HEK293T (cell line): Measurements from ENCODE around the gene MYOZ1.
"Not testable (repeated sequence)": the region's sequence is repeated elsewhere in the genome, so short reads cannot be mapped to it uniquely, and the experiment has no call there.

Source experiments
- CTCF ChIA-PET: fragments of 350-600 bp; formaldehyde crosslinking; extraction: SDS; loops from one replicate; lab custom pipeline; 2021; ENCODE audit warnings: antibody characterized with exemption, inconsistent platforms; lab: Yijun Ruan, JAX
- POLR2A ChIA-PET: fragments of 350-600 bp; formaldehyde crosslinking; extraction: SDS; loops from one replicate; lab custom pipeline; 2020; ENCODE audit warnings: antibody characterized with exemption, inconsistent platforms; lab: Yijun Ruan, JAX
- DNase-seq: peaks from one replicate; pipeline ENCODE4 v3.0.0; 2012; ENCODE audit warnings: mixed read lengths; ENCODE audit errors: extremely low spot score
- BHLHE40 ChIP-seq: fragments of 450-650 bp; IDR thresholded peaks from 2 replicates; pipeline ENCODE4 v1.6.1; 2016; ENCODE audit warnings: mild to moderate bottlenecking, moderate library complexity, borderline replicate concordance
- FOXA1 ChIP-seq: fragments of 450-650 bp; IDR thresholded peaks from 2 replicates; pipeline ENCODE4 v1.6.1; 2016; ENCODE audit warnings: mild to moderate bottlenecking
- FOXM1 ChIP-seq: fragments of 450-650 bp; IDR thresholded peaks from 2 replicates; pipeline ENCODE4 v1.6.1; 2017; ENCODE audit warnings: mild to moderate bottlenecking, borderline replicate concordance
- LEF1 ChIP-seq: fragments of 450-650 bp; IDR thresholded peaks from 2 replicates; pipeline ENCODE4 v1.6.1; 2017; ENCODE audit warnings: mild to moderate bottlenecking, borderline replicate concordance
- NFRKB ChIP-seq: fragments of 450-650 bp; IDR thresholded peaks from 2 replicates; pipeline ENCODE4 v1.6.1; 2016; ENCODE audit warnings: mild to moderate bottlenecking, moderate library complexity
- SP1 ChIP-seq: fragments of 450-650 bp; IDR thresholded peaks from 2 replicates; pipeline ENCODE4 v1.6.1; 2017
- ZNF384 ChIP-seq: fragments of 450-650 bp; IDR thresholded peaks from 2 replicates; pipeline ENCODE4 v1.6.1; 2016

MYOZ1 gene, protein sequence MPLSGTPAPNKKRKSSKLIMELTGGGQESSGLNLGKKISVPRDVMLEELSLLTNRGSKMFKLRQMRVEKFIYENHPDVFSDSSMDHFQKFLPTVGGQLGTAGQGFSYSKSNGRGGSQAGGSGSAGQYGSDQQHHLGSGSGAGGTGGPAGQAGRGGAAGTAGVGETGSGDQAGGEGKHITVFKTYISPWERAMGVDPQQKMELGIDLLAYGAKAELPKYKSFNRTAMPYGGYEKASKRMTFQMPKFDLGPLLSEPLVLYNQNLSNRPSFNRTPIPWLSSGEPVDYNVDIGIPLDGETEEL

DNA sequence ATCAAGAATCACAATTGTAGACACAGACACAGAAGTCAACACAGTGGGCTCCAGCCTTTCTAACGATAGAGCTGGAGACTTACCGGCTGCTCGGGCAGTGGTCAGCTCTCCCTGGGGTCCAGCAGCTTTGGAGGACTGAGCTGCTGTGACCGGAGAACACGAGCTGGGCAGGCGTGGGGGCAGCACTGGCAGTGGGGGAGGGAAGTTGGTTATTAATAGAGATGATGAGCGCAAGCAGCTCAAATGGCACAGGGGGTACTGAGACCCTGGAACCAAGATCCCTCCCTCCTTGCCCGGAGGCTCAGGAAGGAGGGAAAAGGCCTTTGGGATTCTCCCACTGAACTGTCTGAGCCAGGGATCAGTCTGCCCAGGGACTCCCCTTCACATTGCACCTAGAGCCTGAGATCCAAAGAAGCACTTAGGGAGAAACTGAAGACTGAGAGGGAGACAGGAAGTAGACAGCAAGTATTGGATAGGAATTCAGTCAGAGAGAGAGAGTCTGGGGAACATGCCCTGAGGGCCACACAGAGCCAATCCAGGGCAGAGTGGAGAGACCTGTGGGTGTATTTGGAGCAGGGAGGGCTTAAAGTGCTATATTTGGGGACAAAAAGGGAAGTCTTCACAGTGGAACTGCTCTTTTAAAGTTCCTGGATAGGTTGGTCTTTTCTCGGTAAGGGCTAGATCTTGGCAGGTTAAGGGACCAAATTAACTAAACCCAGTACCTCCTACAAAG is at the start of gene MYOZ1:
Gene MYOZ1, minus strand, starts transcription at position 147 of the 733 bp plus-strand sequence. CDS start 1,457 bp downstream, outside the sequence.
- ChIA-PET POLR2A (interaction anchor here (0.8 to 0.9 kb wide), 2 partner anchors 14 to 16 kb away, joined by 3 to 4 read pairs; no protein-coding TSS in a partner anchor), CTCF (interaction anchor here (0.7 to 5.2 kb wide), 2 partner anchors 111 to 365 kb away, joined by 3 to 41 read pairs; no protein-coding TSS in a partner anchor)
- TF ChIP-seq LEF1 (no peak), NFRKB (no peak), FOXA1 (no peak), ZNF384 (no peak), BHLHE40 (no peak), FOXM1 (no peak), SP1 (no peak)
- no peak for DNase-seq

GRCh38 chr10:73690755-73691154 is 49.5 kb upstream of the MYOZ1 start:
- DNase-seq, POLR2A ChIA-PET, CTCF ChIA-PET: not testable (repeated sequence)

DNA sequence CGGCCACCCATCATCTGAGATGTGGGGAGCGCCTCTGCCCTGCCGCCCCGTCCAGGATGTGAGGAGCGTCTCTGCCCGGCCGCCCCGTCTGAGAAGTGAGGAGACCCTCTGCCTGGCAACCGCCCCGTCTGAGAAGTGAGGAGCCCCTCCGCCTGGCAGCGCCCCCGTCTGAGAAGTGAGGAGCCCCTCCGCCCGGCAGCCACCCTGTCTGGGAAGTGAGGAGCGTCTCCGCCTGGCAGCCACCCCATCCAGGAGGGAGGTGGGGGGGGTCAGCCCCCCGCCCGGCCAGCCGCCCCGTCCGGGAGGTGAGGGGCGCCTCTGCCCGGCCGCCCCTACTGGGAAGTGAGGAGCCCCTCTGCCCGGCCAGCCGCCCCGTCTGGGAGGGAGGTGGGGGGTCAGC is 48.3 kb upstream of the MYOZ1 start:
- CTCF ChIA-PET, DNase-seq, POLR2A ChIA-PET: not testable (repeated sequence)

GRCh38 chr10:73687641-73688040 is 46.4 kb upstream of the MYOZ1 start:
- CTCF ChIA-PET, POLR2A ChIA-PET, DNase-seq: not testable (repeated sequence)

- DNase-seq, POLR2A ChIA-PET, CTCF ChIA-PET: not testable (repeated sequence)
Observed at GRCh38 chr10:73674546-73674945, 33.3 kb upstream of the MYOZ1 start.

GRCh38 chr10:73668378-73668777 is 27.1 kb upstream of the MYOZ1 start:
- CTCF ChIA-PET, POLR2A ChIA-PET, DNase-seq: not testable (repeated sequence)

DNA sequence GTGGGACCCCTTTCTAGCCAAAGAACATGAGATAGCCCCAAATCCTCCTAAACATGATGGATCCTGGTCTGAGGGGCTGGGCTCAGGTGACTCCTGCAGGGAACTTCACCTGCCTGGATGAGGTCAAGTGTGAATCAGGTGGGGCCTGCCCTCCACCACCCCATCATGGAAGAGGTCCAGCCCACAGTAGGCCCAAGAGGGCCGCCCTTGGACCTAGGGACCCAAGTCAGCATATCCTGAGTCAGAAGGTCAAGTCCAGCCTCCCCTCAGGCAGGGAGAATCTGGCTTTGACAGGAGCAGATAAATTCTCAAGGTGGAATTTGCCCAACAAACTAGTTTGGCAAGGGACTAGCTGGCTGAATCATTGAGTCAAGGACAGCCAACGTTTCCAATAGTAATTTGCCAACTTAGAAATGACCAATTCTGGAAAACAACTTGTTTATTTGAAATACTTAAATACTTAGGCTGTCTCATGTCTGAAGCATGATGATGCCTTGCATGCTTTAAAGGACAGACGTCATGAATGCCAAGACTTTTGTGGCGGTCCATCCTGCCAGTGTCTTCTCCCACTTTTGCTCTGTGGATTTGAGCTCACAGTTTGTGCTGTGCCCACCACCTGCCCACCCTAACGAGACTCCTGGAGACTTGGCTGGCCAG is 25.0 kb upstream of the MYOZ1 start:
- POLR2A ChIA-PET, CTCF ChIA-PET, DNase-seq: not testable (repeated sequence)

DNA sequence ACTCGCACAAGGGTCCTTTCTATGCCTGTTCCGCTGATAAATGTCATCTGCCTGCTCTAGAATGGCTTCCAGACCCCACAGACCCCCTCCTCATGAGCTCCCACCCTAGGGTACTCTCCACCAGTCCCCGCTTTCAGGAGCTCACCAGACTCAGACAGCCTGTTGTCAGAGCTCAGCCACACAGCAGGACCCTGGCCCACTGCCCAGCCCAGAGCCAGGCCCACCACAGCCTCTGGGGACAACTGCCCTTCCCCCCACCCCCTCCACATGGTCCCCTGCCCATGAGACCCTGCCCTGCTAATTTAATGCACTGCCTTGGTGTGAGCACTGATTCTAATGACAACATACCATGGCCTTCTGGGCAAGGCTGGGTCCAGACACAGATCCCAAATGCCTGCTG is 24.3 kb upstream of the MYOZ1 start:
- DNase-seq, POLR2A ChIA-PET, CTCF ChIA-PET: not testable (repeated sequence)

DNA sequence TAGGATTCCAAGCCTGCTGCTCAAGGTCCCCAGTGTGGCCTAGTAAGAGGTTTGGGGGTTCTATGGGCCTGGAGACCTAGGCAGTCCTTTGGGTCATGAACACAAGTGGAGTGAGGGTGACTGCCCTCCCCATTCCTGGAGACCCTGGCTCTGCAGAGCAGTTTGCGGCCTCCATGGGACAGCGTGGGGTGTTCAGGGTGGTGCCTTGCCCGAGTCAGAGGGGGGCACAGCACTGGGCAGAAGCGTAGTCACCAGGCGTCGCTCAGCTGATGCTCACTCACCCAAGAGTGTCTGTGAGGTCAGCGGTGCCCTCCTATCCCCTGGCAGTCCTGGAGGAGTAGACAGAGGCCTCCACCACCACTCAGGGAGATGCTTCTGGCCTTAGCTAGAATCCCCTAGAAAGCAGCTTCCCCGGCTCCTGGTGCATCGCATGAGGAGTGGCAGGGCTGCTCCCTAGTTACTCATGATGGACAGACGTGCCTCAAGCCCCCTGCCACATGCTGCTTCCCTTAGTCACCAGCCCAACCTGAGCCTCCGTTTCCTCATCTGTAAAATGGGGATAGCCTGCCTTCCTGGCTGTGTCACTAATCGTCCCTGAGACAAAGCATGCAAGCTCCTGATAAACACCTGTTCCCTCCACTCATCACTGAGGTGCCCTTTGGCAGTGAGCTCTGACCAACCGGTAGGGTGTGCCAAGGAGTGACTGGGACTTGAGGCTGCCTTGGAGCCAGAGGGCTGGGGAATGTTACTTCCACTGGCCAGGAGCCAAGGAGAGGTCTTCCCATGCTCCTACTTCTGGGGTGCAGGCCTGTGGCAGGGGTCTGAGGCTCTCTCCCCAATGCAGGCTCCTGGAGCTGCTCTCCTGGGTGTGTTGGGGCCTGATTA is 23.1 kb upstream of the MYOZ1 start:
- CTCF ChIA-PET, POLR2A ChIA-PET: not testable (repeated sequence)

GRCh38 chr10:73663621-73664020 is 22.3 kb upstream of the MYOZ1 start:
- POLR2A ChIA-PET, CTCF ChIA-PET, DNase-seq: not testable (repeated sequence)

More for the DNA sequence above, 23.1 kb upstream of the MYOZ1 start:
- DNase-seq, result not testable (repeated sequence)

DNA sequence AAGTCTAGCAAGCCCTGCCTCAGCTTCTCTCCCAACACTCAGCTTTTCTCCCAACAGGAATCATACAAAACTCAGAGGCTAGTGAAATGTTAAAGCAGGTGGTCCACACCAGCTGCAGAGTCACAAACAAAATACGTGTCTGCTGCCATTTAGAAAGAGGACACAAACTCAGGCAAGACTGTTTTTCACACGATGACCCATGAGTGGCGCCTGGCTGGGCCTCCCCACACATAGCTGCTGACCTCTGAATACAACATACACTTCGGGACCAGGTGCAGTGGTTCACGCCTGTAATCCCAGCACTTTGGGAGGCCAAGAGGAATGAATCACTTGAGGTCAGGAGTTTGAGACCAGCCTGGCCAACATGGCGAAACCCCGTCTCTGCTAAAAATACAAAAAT is 21.4 kb upstream of the MYOZ1 start:
- CTCF ChIA-PET, POLR2A ChIA-PET, DNase-seq: not testable (repeated sequence)
